Stomach (tissue), 9 donors: ENCODE data around the gene DUSP28. TPM values are rescaled to one million over a fixed set of nuclear protein-coding genes. Genes with fewer than 3 reads are reported as not detected.

ENCODE experiments used
- DNase-seq, 2 donors: peaks; one replicate each; pipeline versions ENCODE4 v3.0.0 to v3.0.0-alpha.2; 2013 to 2019
- H3K27ac ChIP-seq, 5 donors: fragments of 200-600 bp in 4 of 5; sonication (generic) in 4 of 5; one replicate each; pipeline ENCODE4 v1.5.1; 2013 to 2019; ENCODE audit warnings: mild to moderate bottlenecking in 1 of 5, moderate library complexity in 1 of 5
- H3K27me3 ChIP-seq, 3 donors: fragments of 200-600 bp; sonication (generic); one replicate each; pipeline ENCODE4 v1.5.1; 2017 to 2019; ENCODE audit warnings: mixed run types in 1 of 3
- H3K36me3 ChIP-seq, 4 donors: fragments of 200-600 bp; sonication (generic); 1 replicate in 3 of 4; 2 replicates in 1 of 4; pipeline ENCODE4 v1.5.1; 2016 to 2019
- H3K4me1 ChIP-seq, 4 donors: fragments of 200-600 bp; sonication (generic); one replicate each; pipeline ENCODE4 v1.5.1; 2016 to 2019
- H3K4me3 ChIP-seq, 4 donors: fragments of 200-600 bp; sonication (generic) in 3 of 4; one replicate each; pipeline ENCODE4 v1.5.1; 2016 to 2019; ENCODE audit warnings: mild to moderate bottlenecking in 1 of 4
- H3K9me3 ChIP-seq, 4 donors: fragments of 200-600 bp; sonication (generic); one replicate each; pipeline ENCODE4 v1.5.1; 2016 to 2019
- CTCF ChIP-seq, 7 experiments: fragments of 450-650 bp in 4 of 7; fragments of 200-600 bp in 3 of 7; sonication (generic) in 3 of 7; IDR thresholded peaks; one replicate each; pipeline ENCODE4 v1.5.1; 2016 to 2019; ENCODE audit warnings: antibody characterized with exemption in 7 of 7, control low read depth in 2 of 7, mild to moderate bottlenecking in 1 of 7
- EP300 ChIP-seq: sonication (generic); formaldehyde crosslinking; IDR thresholded peaks from one replicate; pipeline ENCODE4 v1.6.1; 2017; ENCODE audit warnings: antibody characterized with exemption
- POLR2A ChIP-seq, 4 donors: fragments of 450-650 bp; IDR thresholded peaks; one replicate each; pipeline ENCODE4 v1.6.1; 2016; ENCODE audit warnings: antibody characterized with exemption in 4 of 4, control low read depth in 2 of 4, mild to moderate bottlenecking in 1 of 4, moderate library complexity in 1 of 4
- POLR2AphosphoS5 ChIP-seq, 3 donors: sonication (generic); formaldehyde crosslinking; IDR thresholded peaks; one replicate each; pipeline ENCODE4 v1.6.1; 2016; ENCODE audit warnings: antibody characterized with exemption in 3 of 3
- WGBS, 5 donors: extraction: QIAGEN DNeasy Blood & Tissue Kit in 3 of 5; methylation state at CpG; one replicate each; pipeline versions ENCODE4 v1.1.5 to v1.1.7; 2013 to 2018; 5-methylcytosine and 5-hydroxymethylcytosine counted together
- intact Hi-C: fragments of 100-400 bp; cut with DNase I; formaldehyde crosslinking; loops from one replicate; pipeline ENCODE4 v1.15.1; 2023; ENCODE audit warnings: low total_unique reads
- polyA plus RNA-seq, 3 donors: library from polyadenylated mRNA; stranded (reverse); fragments of 200-250 nt; gene quantifications; one replicate each; pipeline ENCODE4 v1.2.3, GENCODE V29; 2013
- total RNA-seq, 5 donors: library from RNA; depleted of rRNA; stranded (reverse); fragments of >200 nt; gene quantifications; one replicate each; pipeline versions ENCODE4 v1.1.0 to v1.2.3, GENCODE V29; 2014 to 2016
- donor health status: healthy with polysubstance abuse.
- donor health status: Bipolar disorder and iron deficiency.
- donor health status: healthy.

The DUSP28 gene
- total and polyA plus RNA-seq, 8 donors: 1.3 to 71.5 (median 4.0) TPM

- no peaks in the 10 kb centered on the region for H3K9me3 ChIP-seq
- WGBS, 5 donors: 90 to 100% (median 93%) methylated on average over 7 to 22 of the region's 22 CpGs
- TF ChIP-seq POLR2AphosphoS5 (IDR thresholded peaks at IDR 0.05) (no peak), POLR2A (IDR thresholded peaks at IDR 0.05) (no peak), CTCF (IDR thresholded peaks at IDR 0.05) (no peak), EP300 (no peak)
- no peaks in the 10 kb centered on the region for H3K27me3 ChIP-seq
- peaks cover 16 to 96% (median 82%) of the 10 kb centered on the region in 4 donors for H3K36me3 ChIP-seq
- intact Hi-C loops: no loop called here
- DNase-seq: no peak
- H3K4me3 ChIP-seq: no peak overlapping the region
- H3K27ac ChIP-seq: no peak overlapping the region
- H3K4me1 ChIP-seq: peaks cover 10 to 42% (median 33%) of the 10 kb centered on the region in 4 donors
Observed at GRCh38 chr2:240597419-240598181, 37.4 kb downstream of the DUSP28 start.

GRCh38 chr2:240598311-240598911 is 38.3 kb downstream of the DUSP28 start:
- DNase-seq: no peak
- H3K4me3 ChIP-seq: no peak overlapping the region
- H3K36me3 ChIP-seq: peaks cover 16 to 94% (median 74%) of the 10 kb centered on the region in 4 donors
- no peak for TF ChIP-seq POLR2A (IDR thresholded peaks at IDR 0.05)
- no peak for TF ChIP-seq EP300
- H3K27ac ChIP-seq: no peak overlapping the region
- H3K9me3 ChIP-seq: no peaks in the 10 kb centered on the region
- peaks cover 14 to 44% (median 33%) of the 10 kb centered on the region in 4 donors for H3K4me1 ChIP-seq
- intact Hi-C loops: no loop called here
- 94 to 97% (median 96%) methylated on average over 11 to 17 of the region's 17 CpGs for WGBS, 5 donors
- H3K27me3 ChIP-seq: no peaks in the 10 kb centered on the region

- Histone ChIP-seq H3K9me3 (no peaks in the 10 kb centered on the region), H3K36me3 (peaks cover 16 to 87% (median 66%) of the 10 kb centered on the region in 4 donors), H3K4me1 (peaks cover 18 to 45% (median 36%) of the 10 kb centered on the region in 4 donors), H3K4me3 (no peak overlapping the region), H3K27me3 (no peaks in the 10 kb centered on the region), H3K27ac (no peak overlapping the region)
- 92 to 98% (median 95%) methylated on average over 11 of the region's 11 CpGs for WGBS, 5 donors
- TF ChIP-seq CTCF (IDR thresholded peaks at IDR 0.05) (no peak), EP300 (no peak), POLR2A (IDR thresholded peaks at IDR 0.05) (no peak), POLR2AphosphoS5 (IDR thresholded peaks at IDR 0.05) (no peak)
- intact Hi-C loops: no loop called here
- DNase-seq: no peak
Observed at GRCh38 chr2:240599141-240599583, 39.0 kb downstream of the DUSP28 start.

GRCh38 chr2:240600451-240600961 is 40.3 kb downstream of the DUSP28 start:
- peaks cover 16 to 41% (median 39%) of the 10 kb centered on the region in 4 donors for H3K4me1 ChIP-seq
- H3K27ac ChIP-seq: no peak overlapping the region
- 88 to 97% (median 95%) methylated on average over 6 to 16 of the region's 16 CpGs for WGBS, 5 donors
- TF ChIP-seq EP300 (no peak), POLR2AphosphoS5 (IDR thresholded peaks at IDR 0.05) (no peak), POLR2A (IDR thresholded peaks at IDR 0.05) (no peak)
- H3K4me3 ChIP-seq: no peak overlapping the region
- intact Hi-C loops: no loop called here
- peaks cover 9 to 75% (median 56%) of the 10 kb centered on the region in 4 donors for H3K36me3 ChIP-seq
- DNase-seq: no peak
- no peaks in the 10 kb centered on the region for H3K27me3 ChIP-seq
- no peaks in the 10 kb centered on the region for H3K9me3 ChIP-seq

- intact Hi-C loops: no loop called here
- no peak for TF ChIP-seq POLR2A (IDR thresholded peaks at IDR 0.05)
- WGBS, 5 donors: 76 to 88% (median 82%) methylated on average over 9 to 20 of the region's 20 CpGs
- Histone ChIP-seq H3K9me3 (no peaks in the 10 kb centered on the region), H3K27ac (no peak overlapping the region), H3K27me3 (no peaks in the 10 kb centered on the region), H3K4me1 (peaks cover 8 to 34% (median 32%) of the 10 kb centered on the region in 4 donors), H3K36me3 (peaks cover 9 to 67% (median 49%) of the 10 kb centered on the region in 4 donors), H3K4me3 (no peak overlapping the region)
- DNase-seq: no peak
Observed at GRCh38 chr2:240601061-240601830, 41.1 kb downstream of the DUSP28 start.
